GM12864 (cell line): ENCODE measurements around the gene PPP3CA.

Experiments
- DNase-seq: peaks from one replicate; pipeline ENCODE4 v3.0.0-alpha.2; 2011; ENCODE audit warnings: low read depth
- H3K4me3 ChIP-seq: 2 replicates; pipeline ENCODE4 v1.5.1; 2011; ENCODE audit warnings: mild to moderate bottlenecking, low read depth, low read length, control low read depth
- CTCF ChIP-seq: IDR thresholded peaks from 2 replicates; pipeline ENCODE4 v1.5.1; 2011; ENCODE audit warnings: low read depth, mild to moderate bottlenecking, moderate library complexity, low read length, control low read depth, inconsistent platforms; ENCODE audit errors: missing control alignments

The PPP3CA gene

GRCh38 chr4:101285985-101286384 lies 61.3 kb downstream of the PPP3CA start:
- DNase-seq, result no peak
- no peak overlapping the region for H3K4me3 ChIP-seq
- TF ChIP-seq CTCF, result no peak

GRCh38 chr4:101284546-101284945 lies 62.8 kb downstream of the PPP3CA start:
- DNase-seq, result no peak
- no peak overlapping the region for H3K4me3 ChIP-seq
- no peak for TF ChIP-seq CTCF

- no peak for DNase-seq
- no peak for TF ChIP-seq CTCF
- no peak overlapping the region for H3K4me3 ChIP-seq
Measured at GRCh38 chr4:101283434-101283833, 63.9 kb downstream of the PPP3CA start.

- no peak overlapping the region for H3K4me3 ChIP-seq
- DNase-seq, result no peak
- TF ChIP-seq CTCF, result no peak
Measured at GRCh38 chr4:101282076-101282844, 65.1 kb downstream of the PPP3CA start.

- no peak for DNase-seq
- TF ChIP-seq CTCF, result no peak
- no peak overlapping the region for H3K4me3 ChIP-seq
Measured at GRCh38 chr4:101280866-101281600, 66.3 kb downstream of the PPP3CA start.

- no peak overlapping the region for H3K4me3 ChIP-seq
- DNase-seq, result no peak
Measured at GRCh38 chr4:101279377-101279871, 67.9 kb downstream of the PPP3CA start.

More at GRCh38 chr4:101279377-101279871, 67.9 kb downstream of the PPP3CA start:
- TF ChIP-seq CTCF, result no peak
